A549 (cell line): Measurements from ENCODE around the gene KCNAB1. TPM values are rescaled to one million over a fixed set of nuclear protein-coding genes. Genes with fewer than 3 reads are reported as not detected.

Experiments used
- ATAC-seq, 2 experiments: fragments of 200-7000 bp in 1 of 2; fragments of >200 bp in 1 of 2; cut with Nextera tagmentation in 1 of 2; cut with Tn5 transposase in 1 of 2; 3 replicates each; pipeline versions ENCODE4 v1.8.0 to v1.9.1; 2018 to 2020; ENCODE audit warnings: mild to moderate bottlenecking in 1 of 2, moderate library complexity in 1 of 2
- CTCF ChIA-PET: fragments of 300-600 bp; sonication (Branson Sonifier 250); formaldehyde crosslinking; extraction: SDS; loops from one replicate; lab custom pipeline; 2021; ENCODE audit warnings: antibody characterized with exemption, inconsistent platforms; lab: Yijun Ruan, JAX
- POLR2A ChIA-PET: fragments of 350-600 bp; formaldehyde crosslinking; extraction: SDS; loops from one replicate; lab custom pipeline; 2021; ENCODE audit warnings: antibody characterized with exemption, inconsistent platforms; lab: Yijun Ruan, JAX
- DNase-seq, 2 experiments: peaks; one replicate each; pipeline versions ENCODE4 v3.0.0 to v3.0.0-alpha.2; 2011 to 2016; ENCODE audit warnings: low read depth in 1 of 2, low spot score in 1 of 2
- FAIRE-seq: peaks from 2 replicates; lab custom pipeline; 2011; peaks lifted over from hg19 to GRCh38; lab: Jason Lieb, UNC
- H3K27ac ChIP-seq, 2 experiments: fragments of >200 bp; sonication (Bioruptor Twin); formaldehyde crosslinking; 3 replicates each; pipeline ENCODE4 v1.5.1; 2016 to 2017
- H3K4me1 ChIP-seq: fragments of >200 bp; sonication (Bioruptor Twin); formaldehyde crosslinking; 3 replicates; pipeline ENCODE4 v1.6.1; 2016
- H3K4me2 ChIP-seq: fragments of >200 bp; sonication (Bioruptor Twin); formaldehyde crosslinking; 3 replicates; pipeline ENCODE4 v1.6.1; 2016
- H3K4me3 ChIP-seq: fragments of >200 bp; sonication (Bioruptor Twin); formaldehyde crosslinking; 3 replicates; pipeline ENCODE4 v1.5.1; 2016
- H3K9me3 ChIP-seq: fragments of >200 bp; sonication (Bioruptor Twin); formaldehyde crosslinking; 3 replicates; pipeline ENCODE4 v1.6.1; 2016
- CBX8 ChIP-seq: fragments of 200-600 bp; sonication (generic); IDR thresholded peaks from 2 replicates; pipeline ENCODE4 v1.6.1; 2016
- CEBPB ChIP-seq, 2 experiments: fragments of >200 bp in 1 of 2; sonication (Bioruptor Twin) in 1 of 2; formaldehyde crosslinking in 1 of 2; IDR thresholded peaks; 2 replicates each; pipeline ENCODE4 v1.6.1; 2012 to 2016
- CHD4 ChIP-seq: fragments of 200-600 bp; sonication (generic); IDR thresholded peaks from 2 replicates; pipeline ENCODE4 v1.6.1; 2016; ENCODE audit warnings: antibody characterized with exemption, mild to moderate bottlenecking, borderline replicate concordance
- ESRRA ChIP-seq: fragments of 150-350 bp; IDR thresholded peaks from 2 replicates; pipeline ENCODE4 v1.6.1; 2014; ENCODE audit warnings: mild to moderate bottlenecking, low read length, borderline replicate concordance
- HOXB5 ChIP-seq: fragments of 250-450 bp; sonication (Bioruptor Pico); IDR thresholded peaks from 2 replicates; pipeline ENCODE4 v1.5.0; 2020; ENCODE audit warnings: mild to moderate bottlenecking, moderate library complexity
- JUNB ChIP-seq: fragments of >200 bp; sonication (Bioruptor Twin); formaldehyde crosslinking; IDR thresholded peaks from 2 replicates; pipeline ENCODE4 v1.6.1; 2016
- KDM1A ChIP-seq: fragments of 200-600 bp; sonication (generic); IDR thresholded peaks from 2 replicates; pipeline ENCODE4 v1.6.1; 2016; ENCODE audit warnings: low read depth, mild to moderate bottlenecking
- KDM5A ChIP-seq: fragments of 200-600 bp; sonication (generic); IDR thresholded peaks from 2 replicates; pipeline ENCODE4 v1.6.1; 2016; ENCODE audit warnings: antibody characterized with exemption, mild to moderate bottlenecking
- MAFK ChIP-seq: fragments of 450-650 bp; IDR thresholded peaks from 2 replicates; pipeline ENCODE4 v1.6.1; 2014; ENCODE audit not compliant: partially characterized antibody
- PHF8 ChIP-seq: fragments of 200-600 bp; sonication (generic); IDR thresholded peaks from 2 replicates; pipeline ENCODE4 v1.6.1; 2016; ENCODE audit warnings: low read depth, mild to moderate bottlenecking, antibody characterized with exemption, moderate library complexity, borderline replicate concordance
- RCOR1 ChIP-seq: fragments of 150-350 bp; IDR thresholded peaks from 2 replicates; pipeline ENCODE4 v1.6.1; 2014; ENCODE audit warnings: antibody characterized with exemption, low read length, low read depth
- SREBF2 ChIP-seq: fragments of 450-650 bp; IDR thresholded peaks from 2 replicates; pipeline ENCODE4 v1.6.1; 2014; ENCODE audit warnings: mild to moderate bottlenecking, moderate library complexity
- TP53 ChIP-seq: fragments of 250-450 bp; sonication (Bioruptor Pico); IDR thresholded peaks from 2 replicates; pipeline ENCODE4 v1.5.0; 2021; ENCODE audit warnings: mild to moderate bottlenecking, moderate library complexity
- WGBS: methylation state at CpG from one replicate; pipeline ENCODE4 v1.1.6; 2017; ENCODE audit errors: missing lambda C conversion rate; 5-methylcytosine and 5-hydroxymethylcytosine counted together
- polyA plus RNA-seq, 4 experiments: library from polyadenylated mRNA; depleted of rRNA in 3 of 4; stranded (reverse); fragments of >200 nt; fragmentation: RNase III in 1 of 4; extraction: RNeasy Plus Mini Kit Qiagen cat#74134 plus additional on column Dnase treatment in 1 of 4; gene quantifications; 2 replicates in 3 of 4; 3 replicates in 1 of 4; pipeline ENCODE4 v1.2.3, GENCODE V29; 2011 to 2017
- TF ChIP-seq, protein P1 (sequence below): fragments of 150-350 bp; IDR thresholded peaks from 2 replicates; pipeline ENCODE4 v1.6.1; 2014; ENCODE audit warnings: low read depth, mild to moderate bottlenecking, low read length
- TF ChIP-seq, protein P2 (sequence below): IDR thresholded peaks from 2 replicates; pipeline ENCODE4 v1.6.1; 2012
- TF ChIP-seq, protein P3 (sequence below): fragments of 450-650 bp; IDR thresholded peaks from 2 replicates; pipeline ENCODE4 v1.6.1; 2014; ENCODE audit warnings: antibody characterized with exemption
- TF ChIP-seq, protein P4 (sequence below): IDR thresholded peaks from 2 replicates; pipeline ENCODE4 v1.6.1; 2012; ENCODE audit warnings: low read depth, borderline replicate concordance
- TF ChIP-seq, protein P5 (sequence below): fragments of 250-450 bp; sonication (Bioruptor Pico); IDR thresholded peaks from 2 replicates; pipeline ENCODE4 v1.5.0; 2020; ENCODE audit warnings: low read depth, mild to moderate bottlenecking, moderate library complexity
- TF ChIP-seq, protein P6 (sequence below): fragments of 200-600 bp; sonication (generic); IDR thresholded peaks from 2 replicates; pipeline ENCODE4 v1.6.1; 2016; ENCODE audit warnings: antibody characterized with exemption, mild to moderate bottlenecking, moderate library complexity
- TF ChIP-seq, protein P7 (sequence below): fragments of >200 bp; sonication (Bioruptor Twin); formaldehyde crosslinking; IDR thresholded peaks from 2 replicates; pipeline ENCODE4 v1.6.1; 2016

The KCNAB1 gene
- polyA plus RNA-seq, 2 of the 4 experiments (the other 2 are of a cell fraction) = not detected

DNA sequence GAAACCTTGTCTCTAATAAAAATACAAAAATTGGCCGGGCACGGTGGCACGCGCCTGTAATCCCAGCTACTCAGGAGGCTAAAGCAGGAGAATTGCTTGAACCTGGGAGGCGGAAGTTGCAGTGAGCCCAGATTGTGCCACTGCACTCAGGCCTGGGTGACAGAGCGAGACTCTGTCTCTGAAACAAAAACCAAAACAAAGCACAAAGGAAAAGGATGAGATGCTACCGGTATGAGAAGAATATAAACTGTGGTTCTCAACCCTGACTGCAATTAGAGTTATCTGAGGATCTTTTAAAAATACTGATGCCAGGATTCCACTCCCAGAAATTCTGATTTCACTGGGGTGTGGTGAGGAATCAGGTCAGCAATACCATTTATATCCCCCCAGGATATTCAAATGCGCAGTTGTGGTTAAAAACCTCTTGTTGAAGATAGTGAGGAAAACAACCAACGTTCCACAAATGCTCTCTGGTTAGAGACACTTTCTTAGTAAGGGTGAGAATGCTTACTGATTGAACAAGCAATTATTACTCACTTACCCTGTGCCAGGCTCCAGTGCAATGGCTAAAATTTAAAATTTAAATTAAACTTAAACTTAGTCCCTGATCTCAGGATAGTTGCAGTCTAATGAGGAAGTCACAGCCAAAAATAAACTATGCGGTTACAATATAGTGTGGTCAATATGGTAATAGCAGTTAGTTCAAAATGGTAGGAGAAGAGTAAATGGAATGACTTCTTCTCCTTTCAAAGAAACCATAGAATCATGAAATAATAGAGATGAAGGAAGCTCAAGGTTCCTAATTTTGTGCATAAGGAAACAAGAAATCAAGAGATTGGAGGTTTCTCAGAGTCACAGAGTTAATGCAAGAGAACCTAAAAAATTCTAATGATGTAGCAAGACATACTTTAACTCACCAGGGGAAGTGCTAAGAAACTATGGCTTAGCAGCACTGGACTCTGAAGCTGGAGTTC lies 325.0 kb downstream of the KCNAB1 start:
- no peaks in the 10 kb centered on the region for H3K9me3 ChIP-seq
- CTCF ChIA-PET = no interaction called here
- TF ChIP-seq CHD4 (no peak), MAFK (no peak), CEBPB (IDR thresholded peaks at IDR 0.05) (no peak), KDM5A (no peak), TP53 (CRISPR knock-in tag) (no peak), JUNB (no peak), SREBF2 (no peak), ESRRA (no peak), PHF8 (no peak), RCOR1 (no peak), CBX8 (no peak), KDM1A (no peak), HOXB5 (CRISPR knock-in tag) (no peak)
- TF ChIP-seq, protein P1, sequence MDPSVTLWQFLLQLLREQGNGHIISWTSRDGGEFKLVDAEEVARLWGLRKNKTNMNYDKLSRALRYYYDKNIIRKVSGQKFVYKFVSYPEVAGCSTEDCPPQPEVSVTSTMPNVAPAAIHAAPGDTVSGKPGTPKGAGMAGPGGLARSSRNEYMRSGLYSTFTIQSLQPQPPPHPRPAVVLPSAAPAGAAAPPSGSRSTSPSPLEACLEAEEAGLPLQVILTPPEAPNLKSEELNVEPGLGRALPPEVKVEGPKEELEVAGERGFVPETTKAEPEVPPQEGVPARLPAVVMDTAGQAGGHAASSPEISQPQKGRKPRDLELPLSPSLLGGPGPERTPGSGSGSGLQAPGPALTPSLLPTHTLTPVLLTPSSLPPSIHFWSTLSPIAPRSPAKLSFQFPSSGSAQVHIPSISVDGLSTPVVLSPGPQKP = no peak
- TF ChIP-seq, protein P2, sequence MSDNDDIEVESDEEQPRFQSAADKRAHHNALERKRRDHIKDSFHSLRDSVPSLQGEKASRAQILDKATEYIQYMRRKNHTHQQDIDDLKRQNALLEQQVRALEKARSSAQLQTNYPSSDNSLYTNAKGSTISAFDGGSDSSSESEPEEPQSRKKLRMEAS = no peak
- TF ChIP-seq, protein P3, sequence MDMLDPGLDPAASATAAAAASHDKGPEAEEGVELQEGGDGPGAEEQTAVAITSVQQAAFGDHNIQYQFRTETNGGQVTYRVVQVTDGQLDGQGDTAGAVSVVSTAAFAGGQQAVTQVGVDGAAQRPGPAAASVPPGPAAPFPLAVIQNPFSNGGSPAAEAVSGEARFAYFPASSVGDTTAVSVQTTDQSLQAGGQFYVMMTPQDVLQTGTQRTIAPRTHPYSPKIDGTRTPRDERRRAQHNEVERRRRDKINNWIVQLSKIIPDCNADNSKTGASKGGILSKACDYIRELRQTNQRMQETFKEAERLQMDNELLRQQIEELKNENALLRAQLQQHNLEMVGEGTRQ = no peak
- TF ChIP-seq, protein P4, sequence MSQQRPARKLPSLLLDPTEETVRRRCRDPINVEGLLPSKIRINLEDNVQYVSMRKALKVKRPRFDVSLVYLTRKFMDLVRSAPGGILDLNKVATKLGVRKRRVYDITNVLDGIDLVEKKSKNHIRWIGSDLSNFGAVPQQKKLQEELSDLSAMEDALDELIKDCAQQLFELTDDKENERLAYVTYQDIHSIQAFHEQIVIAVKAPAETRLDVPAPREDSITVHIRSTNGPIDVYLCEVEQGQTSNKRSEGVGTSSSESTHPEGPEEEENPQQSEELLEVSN = no peak
- TF ChIP-seq, protein P5, sequence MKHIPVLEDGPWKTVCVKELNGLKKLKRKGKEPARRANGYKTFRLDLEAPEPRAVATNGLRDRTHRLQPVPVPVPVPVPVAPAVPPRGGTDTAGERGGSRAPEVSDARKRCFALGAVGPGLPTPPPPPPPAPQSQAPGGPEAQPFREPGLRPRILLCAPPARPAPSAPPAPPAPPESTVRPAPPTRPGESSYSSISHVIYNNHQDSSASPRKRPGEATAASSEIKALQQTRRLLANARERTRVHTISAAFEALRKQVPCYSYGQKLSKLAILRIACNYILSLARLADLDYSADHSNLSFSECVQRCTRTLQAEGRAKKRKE = no peak
- TF ChIP-seq, protein P6, sequence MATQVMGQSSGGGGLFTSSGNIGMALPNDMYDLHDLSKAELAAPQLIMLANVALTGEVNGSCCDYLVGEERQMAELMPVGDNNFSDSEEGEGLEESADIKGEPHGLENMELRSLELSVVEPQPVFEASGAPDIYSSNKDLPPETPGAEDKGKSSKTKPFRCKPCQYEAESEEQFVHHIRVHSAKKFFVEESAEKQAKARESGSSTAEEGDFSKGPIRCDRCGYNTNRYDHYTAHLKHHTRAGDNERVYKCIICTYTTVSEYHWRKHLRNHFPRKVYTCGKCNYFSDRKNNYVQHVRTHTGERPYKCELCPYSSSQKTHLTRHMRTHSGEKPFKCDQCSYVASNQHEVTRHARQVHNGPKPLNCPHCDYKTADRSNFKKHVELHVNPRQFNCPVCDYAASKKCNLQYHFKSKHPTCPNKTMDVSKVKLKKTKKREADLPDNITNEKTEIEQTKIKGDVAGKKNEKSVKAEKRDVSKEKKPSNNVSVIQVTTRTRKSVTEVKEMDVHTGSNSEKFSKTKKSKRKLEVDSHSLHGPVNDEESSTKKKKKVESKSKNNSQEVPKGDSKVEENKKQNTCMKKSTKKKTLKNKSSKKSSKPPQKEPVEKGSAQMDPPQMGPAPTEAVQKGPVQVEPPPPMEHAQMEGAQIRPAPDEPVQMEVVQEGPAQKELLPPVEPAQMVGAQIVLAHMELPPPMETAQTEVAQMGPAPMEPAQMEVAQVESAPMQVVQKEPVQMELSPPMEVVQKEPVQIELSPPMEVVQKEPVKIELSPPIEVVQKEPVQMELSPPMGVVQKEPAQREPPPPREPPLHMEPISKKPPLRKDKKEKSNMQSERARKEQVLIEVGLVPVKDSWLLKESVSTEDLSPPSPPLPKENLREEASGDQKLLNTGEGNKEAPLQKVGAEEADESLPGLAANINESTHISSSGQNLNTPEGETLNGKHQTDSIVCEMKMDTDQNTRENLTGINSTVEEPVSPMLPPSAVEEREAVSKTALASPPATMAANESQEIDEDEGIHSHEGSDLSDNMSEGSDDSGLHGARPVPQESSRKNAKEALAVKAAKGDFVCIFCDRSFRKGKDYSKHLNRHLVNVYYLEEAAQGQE = no peak
- TF ChIP-seq, protein P7, sequence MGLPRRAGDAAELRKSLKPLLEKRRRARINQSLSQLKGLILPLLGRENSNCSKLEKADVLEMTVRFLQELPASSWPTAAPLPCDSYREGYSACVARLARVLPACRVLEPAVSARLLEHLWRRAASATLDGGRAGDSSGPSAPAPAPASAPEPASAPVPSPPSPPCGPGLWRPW = no peak
- POLR2A ChIA-PET = no interaction called here
- FAIRE-seq (no peak), DNase-seq (no peak), ATAC-seq (no peak)
- H3K27ac ChIP-seq = no peak overlapping the region
- H3K4me2 ChIP-seq = no peak overlapping the region
- 56% methylated on average over 10 of the region's 10 CpGs for WGBS
- H3K4me3 ChIP-seq = no peak overlapping the region
- no peaks in the 10 kb centered on the region for H3K4me1 ChIP-seq
